Measurements from ENCODE around the gene HTRA3.
A peak's percentile ranks its signal among the peaks of the same experiment; 100 is the strongest.

DNA sequence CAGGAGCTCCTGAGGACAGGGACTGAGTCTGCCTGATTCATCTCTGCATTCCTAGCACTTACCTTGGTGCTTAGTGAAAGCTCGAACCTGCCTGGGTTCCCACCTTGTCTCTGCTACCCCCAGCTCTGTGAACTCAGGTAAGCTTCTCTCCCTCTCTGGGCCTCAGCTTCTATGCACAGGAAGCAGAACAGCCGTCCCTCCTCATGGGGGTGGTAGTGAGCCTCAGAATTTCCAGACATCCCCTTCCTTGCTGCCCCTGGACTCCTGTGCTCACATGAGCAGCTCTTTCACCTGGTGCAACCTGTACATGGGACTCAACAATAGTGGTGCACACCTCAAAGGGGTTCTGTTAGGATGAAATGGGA is 50.8 kb downstream of the HTRA3 start:
- TF ChIP-seq, protein P1, sequence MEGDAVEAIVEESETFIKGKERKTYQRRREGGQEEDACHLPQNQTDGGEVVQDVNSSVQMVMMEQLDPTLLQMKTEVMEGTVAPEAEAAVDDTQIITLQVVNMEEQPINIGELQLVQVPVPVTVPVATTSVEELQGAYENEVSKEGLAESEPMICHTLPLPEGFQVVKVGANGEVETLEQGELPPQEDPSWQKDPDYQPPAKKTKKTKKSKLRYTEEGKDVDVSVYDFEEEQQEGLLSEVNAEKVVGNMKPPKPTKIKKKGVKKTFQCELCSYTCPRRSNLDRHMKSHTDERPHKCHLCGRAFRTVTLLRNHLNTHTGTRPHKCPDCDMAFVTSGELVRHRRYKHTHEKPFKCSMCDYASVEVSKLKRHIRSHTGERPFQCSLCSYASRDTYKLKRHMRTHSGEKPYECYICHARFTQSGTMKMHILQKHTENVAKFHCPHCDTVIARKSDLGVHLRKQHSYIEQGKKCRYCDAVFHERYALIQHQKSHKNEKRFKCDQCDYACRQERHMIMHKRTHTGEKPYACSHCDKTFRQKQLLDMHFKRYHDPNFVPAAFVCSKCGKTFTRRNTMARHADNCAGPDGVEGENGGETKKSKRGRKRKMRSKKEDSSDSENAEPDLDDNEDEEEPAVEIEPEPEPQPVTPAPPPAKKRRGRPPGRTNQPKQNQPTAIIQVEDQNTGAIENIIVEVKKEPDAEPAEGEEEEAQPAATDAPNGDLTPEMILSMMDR (conservative IDR thresholded peaks at IDR 0.05; ENCODE audit: low read depth, low read length), result peak; percentile 35; the same call in 1 of the 2 replicates
- no peak for TF ChIP-seq EZH2 (IDR thresholded peaks at IDR 0.05; ENCODE audit: borderline replicate concordance, low read depth, low read length, poor library complexity, severe bottlenecking)
